DOHH2 (cell line): Measurements from ENCODE around the gene SAA1.
"Not testable (repeated sequence)": the region's sequence is repeated elsewhere in the genome, so short reads cannot be mapped to it uniquely, and the experiment has no call there.

Experiments used
- CTCF ChIP-seq: fragments of 200-600 bp; sonication (generic); IDR thresholded peaks from one replicate; pipeline ENCODE4 v1.5.1; 2014; ENCODE audit warnings: antibody characterized with exemption, mild to moderate bottlenecking, low read depth, low read length; ENCODE audit not compliant: poor library complexity, severe bottlenecking
- EZH2phosphoT487 ChIP-seq: fragments of 200-600 bp; sonication (generic); IDR thresholded peaks from 2 replicates; pipeline ENCODE4 v1.6.1; 2017; ENCODE audit warnings: borderline replicate concordance, mild to moderate bottlenecking, antibody characterized with exemption, low read length, moderate library complexity, mixed read lengths

- not testable (repeated sequence) for TF ChIP-seq CTCF, EZH2phosphoT487
These were observed 3.2 kb upstream of the SAA1 start for GRCh38 chr11:18262681-18263350.
